ENCODE data around the gene GCSAML.

- TF ChIP-seq CTCF (IDR thresholded peaks at IDR 0.05; ENCODE audit: low read depth, low read length), result no peak
- TF ChIP-seq EZH2phosphoT487 (IDR thresholded peaks at IDR 0.05; ENCODE audit: low read depth), result no peak
Measured at GRCh38 chr1:247542811-247543210, 6.1 kb upstream of the GCSAML start.
